GM12878 (cell line): ENCODE measurements around the gene NOB1.

Source experiments
- CREM ChIP-seq: IDR thresholded peaks from 2 replicates; pipeline ENCODE4 v1.6.1; 2014; ENCODE audit warnings: antibody characterized with exemption, low read depth
- EZH2 ChIP-seq: IDR thresholded peaks from 2 replicates; pipeline ENCODE4 v1.6.1; 2012; ENCODE audit warnings: low read depth, mild to moderate bottlenecking, control low read depth, inconsistent platforms, low read length, borderline replicate concordance; ENCODE audit not compliant: control insufficient read depth
- NRF1 ChIP-seq: conservative IDR thresholded peaks from 2 replicates; pipeline ENCODE4 v1.6.1; 2011; ENCODE audit warnings: mild to moderate bottlenecking, low read depth, low read length, improper control_type of control experiment
- RUNX3 ChIP-seq: IDR thresholded peaks from 2 replicates; pipeline ENCODE4 v1.6.1; 2012; ENCODE audit warnings: low read length, inconsistent platforms
- SMAD1 ChIP-seq: fragments of 450-650 bp; IDR thresholded peaks from 2 replicates; pipeline ENCODE4 v1.6.1; 2018; ENCODE audit warnings: mild to moderate bottlenecking, low read depth; ENCODE audit not compliant: partially characterized antibody
- SMC3 ChIP-seq: IDR thresholded peaks from 2 replicates; pipeline ENCODE4 v1.6.1; 2011; ENCODE audit warnings: low read length, improper control_type of control experiment, borderline replicate concordance
- TCF7 ChIP-seq: IDR thresholded peaks from 2 replicates; pipeline ENCODE4 v1.6.1; 2014; ENCODE audit warnings: antibody characterized with exemption, borderline replicate concordance
- ZNF24 ChIP-seq: fragments of 450-650 bp; IDR thresholded peaks from 2 replicates; pipeline ENCODE4 v1.6.1; 2017; ENCODE audit warnings: antibody characterized with exemption, mild to moderate bottlenecking
- ZNF274 ChIP-seq: IDR thresholded peaks from one replicate; pipeline ENCODE4 v1.8.0; 2011; ENCODE audit not compliant: insufficient read length, insufficient read depth
- TF ChIP-seq, protein P1 (sequence below), 3 experiments: IDR thresholded peaks in 2 of 3; conservative IDR thresholded peaks in 1 of 3; 2 replicates each; pipeline ENCODE4 v1.5.1; 2011; ENCODE audit warnings: low read depth in 3 of 3, low read length in 3 of 3, mild to moderate bottlenecking in 3 of 3, control low read depth in 2 of 3, moderate library complexity in 2 of 3, inconsistent platforms in 1 of 3, mixed read lengths in 1 of 3; ENCODE audit not compliant: control insufficient read depth in 2 of 3, insufficient read depth in 1 of 3; ENCODE audit errors: extremely low read depth in 1 of 3
- TF ChIP-seq, protein P2 (sequence below): IDR thresholded peaks from 2 replicates; pipeline ENCODE4 v1.6.1; 2011; ENCODE audit warnings: low read depth, mild to moderate bottlenecking, low read length, moderate library complexity, borderline replicate concordance; ENCODE audit errors: extremely low read depth
- TF ChIP-seq, protein P3 (sequence below): fragments of 450-650 bp; IDR thresholded peaks from 2 replicates; pipeline ENCODE4 v1.6.1; 2014; ENCODE audit warnings: mild to moderate bottlenecking
- TF ChIP-seq, protein P4 (sequence below): fragments of 150-350 bp; IDR thresholded peaks from 2 replicates; pipeline ENCODE4 v1.6.1; 2016; ENCODE audit warnings: low read depth, low read length
- TF ChIP-seq, protein P5 (sequence below): IDR thresholded peaks from 2 replicates; pipeline ENCODE4 v1.6.1; 2012; ENCODE audit warnings: mild to moderate bottlenecking, low read depth, low read length

DNA sequence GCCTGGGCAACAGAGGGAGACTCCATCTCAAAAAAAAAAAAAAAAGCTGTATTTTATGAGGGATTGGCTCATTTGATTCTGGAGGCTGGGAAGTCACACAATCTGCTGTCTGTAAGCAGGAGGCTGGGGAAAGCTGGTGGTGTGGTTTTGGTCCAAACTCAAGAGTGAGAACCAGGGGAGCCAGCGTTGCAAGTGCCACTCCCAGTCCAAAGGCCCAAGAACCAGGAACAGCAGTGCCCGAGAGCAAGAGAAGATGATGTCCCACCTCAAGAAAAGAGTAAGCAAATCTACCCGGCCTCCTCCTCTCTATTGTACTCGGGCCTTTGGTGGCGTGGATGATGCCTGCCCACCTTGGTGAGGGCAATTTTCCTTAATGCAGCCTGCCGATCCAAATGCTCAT, 22.6 kb downstream of the NOB1 start:
- no peak for TF ChIP-seq RUNX3
- no peak for TF ChIP-seq ZNF274
- no peak for TF ChIP-seq SMC3
- TF ChIP-seq ZNF24 = no peak
- TF ChIP-seq NRF1 = no peak
- TF ChIP-seq, protein P1, sequence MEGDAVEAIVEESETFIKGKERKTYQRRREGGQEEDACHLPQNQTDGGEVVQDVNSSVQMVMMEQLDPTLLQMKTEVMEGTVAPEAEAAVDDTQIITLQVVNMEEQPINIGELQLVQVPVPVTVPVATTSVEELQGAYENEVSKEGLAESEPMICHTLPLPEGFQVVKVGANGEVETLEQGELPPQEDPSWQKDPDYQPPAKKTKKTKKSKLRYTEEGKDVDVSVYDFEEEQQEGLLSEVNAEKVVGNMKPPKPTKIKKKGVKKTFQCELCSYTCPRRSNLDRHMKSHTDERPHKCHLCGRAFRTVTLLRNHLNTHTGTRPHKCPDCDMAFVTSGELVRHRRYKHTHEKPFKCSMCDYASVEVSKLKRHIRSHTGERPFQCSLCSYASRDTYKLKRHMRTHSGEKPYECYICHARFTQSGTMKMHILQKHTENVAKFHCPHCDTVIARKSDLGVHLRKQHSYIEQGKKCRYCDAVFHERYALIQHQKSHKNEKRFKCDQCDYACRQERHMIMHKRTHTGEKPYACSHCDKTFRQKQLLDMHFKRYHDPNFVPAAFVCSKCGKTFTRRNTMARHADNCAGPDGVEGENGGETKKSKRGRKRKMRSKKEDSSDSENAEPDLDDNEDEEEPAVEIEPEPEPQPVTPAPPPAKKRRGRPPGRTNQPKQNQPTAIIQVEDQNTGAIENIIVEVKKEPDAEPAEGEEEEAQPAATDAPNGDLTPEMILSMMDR (IDR thresholded peaks at IDR 0.05 in 2 of 3, conservative IDR thresholded peaks at IDR 0.05 in 1 of 3; ENCODE audit: control insufficient read depth in 2 of 3, extremely low read depth in 1 of 3, insufficient read depth in 1 of 3, low read depth in 3 of 3, low read length in 3 of 3) = no peak
- no peak for TF ChIP-seq EZH2
- TF ChIP-seq, protein P2, sequence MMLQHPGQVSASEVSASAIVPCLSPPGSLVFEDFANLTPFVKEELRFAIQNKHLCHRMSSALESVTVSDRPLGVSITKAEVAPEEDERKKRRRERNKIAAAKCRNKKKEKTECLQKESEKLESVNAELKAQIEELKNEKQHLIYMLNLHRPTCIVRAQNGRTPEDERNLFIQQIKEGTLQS = no peak
- TF ChIP-seq, protein P3, sequence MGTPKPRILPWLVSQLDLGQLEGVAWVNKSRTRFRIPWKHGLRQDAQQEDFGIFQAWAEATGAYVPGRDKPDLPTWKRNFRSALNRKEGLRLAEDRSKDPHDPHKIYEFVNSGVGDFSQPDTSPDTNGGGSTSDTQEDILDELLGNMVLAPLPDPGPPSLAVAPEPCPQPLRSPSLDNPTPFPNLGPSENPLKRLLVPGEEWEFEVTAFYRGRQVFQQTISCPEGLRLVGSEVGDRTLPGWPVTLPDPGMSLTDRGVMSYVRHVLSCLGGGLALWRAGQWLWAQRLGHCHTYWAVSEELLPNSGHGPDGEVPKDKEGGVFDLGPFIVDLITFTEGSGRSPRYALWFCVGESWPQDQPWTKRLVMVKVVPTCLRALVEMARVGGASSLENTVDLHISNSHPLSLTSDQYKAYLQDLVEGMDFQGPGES = no peak
- TF ChIP-seq, protein P4, sequence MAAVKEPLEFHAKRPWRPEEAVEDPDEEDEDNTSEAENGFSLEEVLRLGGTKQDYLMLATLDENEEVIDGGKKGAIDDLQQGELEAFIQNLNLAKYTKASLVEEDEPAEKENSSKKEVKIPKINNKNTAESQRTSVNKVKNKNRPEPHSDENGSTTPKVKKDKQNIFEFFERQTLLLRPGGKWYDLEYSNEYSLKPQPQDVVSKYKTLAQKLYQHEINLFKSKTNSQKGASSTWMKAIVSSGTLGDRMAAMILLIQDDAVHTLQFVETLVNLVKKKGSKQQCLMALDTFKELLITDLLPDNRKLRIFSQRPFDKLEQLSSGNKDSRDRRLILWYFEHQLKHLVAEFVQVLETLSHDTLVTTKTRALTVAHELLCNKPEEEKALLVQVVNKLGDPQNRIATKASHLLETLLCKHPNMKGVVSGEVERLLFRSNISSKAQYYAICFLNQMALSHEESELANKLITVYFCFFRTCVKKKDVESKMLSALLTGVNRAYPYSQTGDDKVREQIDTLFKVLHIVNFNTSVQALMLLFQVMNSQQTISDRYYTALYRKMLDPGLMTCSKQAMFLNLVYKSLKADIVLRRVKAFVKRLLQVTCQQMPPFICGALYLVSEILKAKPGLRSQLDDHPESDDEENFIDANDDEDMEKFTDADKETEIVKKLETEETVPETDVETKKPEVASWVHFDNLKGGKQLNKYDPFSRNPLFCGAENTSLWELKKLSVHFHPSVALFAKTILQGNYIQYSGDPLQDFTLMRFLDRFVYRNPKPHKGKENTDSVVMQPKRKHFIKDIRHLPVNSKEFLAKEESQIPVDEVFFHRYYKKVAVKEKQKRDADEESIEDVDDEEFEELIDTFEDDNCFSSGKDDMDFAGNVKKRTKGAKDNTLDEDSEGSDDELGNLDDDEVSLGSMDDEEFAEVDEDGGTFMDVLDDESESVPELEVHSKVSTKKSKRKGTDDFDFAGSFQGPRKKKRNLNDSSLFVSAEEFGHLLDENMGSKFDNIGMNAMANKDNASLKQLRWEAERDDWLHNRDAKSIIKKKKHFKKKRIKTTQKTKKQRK = no peak
- TF ChIP-seq, protein P5, sequence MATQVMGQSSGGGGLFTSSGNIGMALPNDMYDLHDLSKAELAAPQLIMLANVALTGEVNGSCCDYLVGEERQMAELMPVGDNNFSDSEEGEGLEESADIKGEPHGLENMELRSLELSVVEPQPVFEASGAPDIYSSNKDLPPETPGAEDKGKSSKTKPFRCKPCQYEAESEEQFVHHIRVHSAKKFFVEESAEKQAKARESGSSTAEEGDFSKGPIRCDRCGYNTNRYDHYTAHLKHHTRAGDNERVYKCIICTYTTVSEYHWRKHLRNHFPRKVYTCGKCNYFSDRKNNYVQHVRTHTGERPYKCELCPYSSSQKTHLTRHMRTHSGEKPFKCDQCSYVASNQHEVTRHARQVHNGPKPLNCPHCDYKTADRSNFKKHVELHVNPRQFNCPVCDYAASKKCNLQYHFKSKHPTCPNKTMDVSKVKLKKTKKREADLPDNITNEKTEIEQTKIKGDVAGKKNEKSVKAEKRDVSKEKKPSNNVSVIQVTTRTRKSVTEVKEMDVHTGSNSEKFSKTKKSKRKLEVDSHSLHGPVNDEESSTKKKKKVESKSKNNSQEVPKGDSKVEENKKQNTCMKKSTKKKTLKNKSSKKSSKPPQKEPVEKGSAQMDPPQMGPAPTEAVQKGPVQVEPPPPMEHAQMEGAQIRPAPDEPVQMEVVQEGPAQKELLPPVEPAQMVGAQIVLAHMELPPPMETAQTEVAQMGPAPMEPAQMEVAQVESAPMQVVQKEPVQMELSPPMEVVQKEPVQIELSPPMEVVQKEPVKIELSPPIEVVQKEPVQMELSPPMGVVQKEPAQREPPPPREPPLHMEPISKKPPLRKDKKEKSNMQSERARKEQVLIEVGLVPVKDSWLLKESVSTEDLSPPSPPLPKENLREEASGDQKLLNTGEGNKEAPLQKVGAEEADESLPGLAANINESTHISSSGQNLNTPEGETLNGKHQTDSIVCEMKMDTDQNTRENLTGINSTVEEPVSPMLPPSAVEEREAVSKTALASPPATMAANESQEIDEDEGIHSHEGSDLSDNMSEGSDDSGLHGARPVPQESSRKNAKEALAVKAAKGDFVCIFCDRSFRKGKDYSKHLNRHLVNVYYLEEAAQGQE = no peak
- no peak for TF ChIP-seq SMAD1
- TF ChIP-seq TCF7 = no peak
- TF ChIP-seq CREM = no peak
